ACC112 (cell line): ENCODE results near the gene GAS2L1.

Experiments used
- H2AFZ ChIP-seq: fragments of 200-600 bp; sonication (generic); one replicate; pipeline ENCODE4 v1.6.0; 2017; ENCODE audit warnings: antibody characterized with exemption, low read length; ENCODE audit not compliant: unreplicated experiment
- H3K27ac ChIP-seq: fragments of 200-600 bp; sonication (generic); 2 replicates; pipeline ENCODE4 v1.5.1; 2014; ENCODE audit warnings: low read depth, mild to moderate bottlenecking, antibody characterized with exemption, low read length, moderate library complexity
- H3K27me3 ChIP-seq: fragments of 200-600 bp; sonication (generic); 2 replicates; pipeline ENCODE4 v1.6.1; 2014; ENCODE audit warnings: mild to moderate bottlenecking, antibody characterized with exemption, low read length, moderate library complexity, mixed read lengths; ENCODE audit not compliant: insufficient read depth
- H3K36me3 ChIP-seq: fragments of 200-600 bp; sonication (generic); 2 replicates; pipeline ENCODE4 v1.6.1; 2016; ENCODE audit warnings: mild to moderate bottlenecking, antibody characterized with exemption, low read length, moderate library complexity, mixed read lengths; ENCODE audit not compliant: insufficient read depth
- H3K4me1 ChIP-seq: fragments of 200-600 bp; sonication (generic); one replicate; pipeline ENCODE4 v1.6.1; 2016; ENCODE audit warnings: low read length, mixed read lengths; ENCODE audit not compliant: insufficient read depth, unreplicated experiment, control insufficient read depth
- H3K4me3 ChIP-seq: fragments of 200-600 bp; sonication (generic); 2 replicates; pipeline ENCODE4 v1.5.1; 2014; ENCODE audit warnings: mild to moderate bottlenecking, low read depth, low read length
- H3K79me2 ChIP-seq: fragments of 200-600 bp; sonication (generic); one replicate; pipeline ENCODE4 v1.6.0; 2016; ENCODE audit warnings: low read length; ENCODE audit not compliant: control insufficient read depth, unreplicated experiment, insufficient read depth

The GAS2L1 gene

GRCh38 chr22:29300807-29301601 lies 5.4 kb upstream of the GAS2L1 start:
- Histone ChIP-seq H3K4me1 (no peaks in the 10 kb centered on the region), H3K79me2 (no peaks in the 10 kb centered on the region), H2AFZ (no peak overlapping the region), H3K27ac (no peak overlapping the region), H3K36me3 (peaks cover 7% of the 10 kb centered on the region; the same call in 1 of the 2 replicates), H3K4me3 (no peak overlapping the region), H3K27me3 (no peaks in the 10 kb centered on the region)

DNA sequence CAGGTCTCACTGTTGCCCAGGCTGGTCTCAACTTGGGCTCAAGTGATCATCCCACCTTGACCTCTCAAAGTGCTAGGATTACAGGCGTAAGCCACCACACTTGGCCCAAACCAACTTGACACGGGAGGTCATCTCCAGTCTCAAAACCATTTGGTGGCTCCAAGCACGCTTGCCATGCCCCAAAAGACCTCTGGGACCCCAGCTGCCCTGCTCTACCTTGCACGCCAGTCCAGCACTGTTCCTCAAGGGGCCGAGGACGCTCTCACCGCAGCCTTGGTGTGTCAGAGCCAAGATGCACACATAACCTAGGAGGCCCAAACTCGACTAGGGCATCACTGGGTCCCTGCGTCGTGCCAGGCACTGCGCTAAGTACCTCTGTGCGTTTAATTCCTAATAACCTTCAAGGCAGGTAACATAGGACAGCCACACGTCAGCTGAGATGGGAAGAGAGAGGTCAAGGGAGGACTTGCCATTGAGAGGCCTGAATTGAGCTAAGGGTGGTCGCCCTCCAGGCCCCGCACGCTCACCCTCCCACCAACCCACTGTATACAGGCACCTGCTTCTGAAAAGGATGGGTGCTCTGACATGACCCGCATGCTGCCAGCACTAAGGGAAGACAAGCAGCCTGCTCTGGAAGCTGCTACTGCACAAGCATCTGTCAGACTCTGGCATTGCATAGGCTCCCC lies 4.6 kb upstream of the GAS2L1 start:
- Histone ChIP-seq H3K27me3 (no peaks in the 10 kb centered on the region), H3K4me1 (no peaks in the 10 kb centered on the region), H2AFZ (no peak overlapping the region), H3K36me3 (0 out of 2 replicates have a peak, but pooled peaks cover 4% of the 10 kb centered on the region), H3K79me2 (no peaks in the 10 kb centered on the region), H3K27ac (no peak overlapping the region), H3K4me3 (no peak overlapping the region)

DNA sequence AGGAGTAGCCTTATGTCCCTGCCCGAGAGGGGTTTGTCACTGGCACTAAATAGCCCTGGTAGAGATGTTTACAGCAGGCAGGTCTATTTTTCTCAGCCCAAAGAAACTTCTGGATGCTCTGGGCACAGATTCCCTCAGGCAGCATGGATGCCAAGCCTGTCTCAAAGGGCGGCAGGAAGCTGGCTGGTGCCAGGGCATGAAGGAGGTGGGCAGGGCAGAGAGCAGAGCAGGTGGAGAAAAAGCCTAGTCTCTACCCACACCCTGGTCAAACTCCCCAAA lies 4.1 kb upstream of the GAS2L1 start:
- Histone ChIP-seq H3K4me3 (no peak overlapping the region), H3K36me3 (0 out of 2 replicates have a peak, but pooled peaks cover 4% of the 10 kb centered on the region), H3K27me3 (no peaks in the 10 kb centered on the region), H3K27ac (no peak overlapping the region), H2AFZ (no peak overlapping the region), H3K79me2 (no peaks in the 10 kb centered on the region), H3K4me1 (no peaks in the 10 kb centered on the region)

DNA sequence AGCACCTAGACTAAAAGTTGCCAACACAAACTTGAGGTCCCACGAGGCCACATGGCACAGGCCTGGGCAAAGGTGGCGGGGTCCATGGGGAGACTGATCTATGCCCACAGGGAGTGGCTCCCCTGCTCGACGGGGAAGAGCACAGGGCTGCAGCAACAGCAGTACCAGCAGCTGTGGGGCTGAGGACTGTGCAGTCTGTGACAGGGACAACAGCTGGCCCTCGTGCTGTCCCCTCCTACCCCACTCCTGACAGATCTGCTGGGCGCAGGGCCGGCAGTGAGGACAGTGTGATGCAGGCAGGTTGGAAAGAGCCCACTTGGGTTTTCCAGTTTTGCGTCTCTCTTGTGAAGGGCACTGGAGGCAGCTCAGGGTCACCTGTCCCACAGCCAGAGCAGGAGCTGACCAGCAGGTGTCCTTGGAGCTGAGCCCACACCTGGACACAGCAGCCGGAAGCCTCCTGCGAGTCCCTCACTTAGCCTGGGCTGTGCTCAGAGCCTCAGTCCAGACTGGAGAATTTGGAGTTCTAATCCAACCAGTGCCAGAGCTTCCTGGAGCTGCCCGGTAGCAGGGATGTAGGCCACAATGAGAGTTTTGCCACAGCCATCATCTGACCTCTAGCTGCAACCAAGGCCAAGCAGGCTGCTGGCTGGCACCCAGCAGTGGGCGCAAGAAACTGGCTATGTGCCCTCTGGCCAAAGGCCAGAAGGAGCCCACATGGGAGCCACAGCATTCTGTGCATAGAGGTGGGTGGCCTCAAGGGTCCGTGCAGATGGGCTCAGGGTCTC lies 3.6 kb upstream of the GAS2L1 start:
- Histone ChIP-seq H3K27me3 (no peaks in the 10 kb centered on the region), H3K4me1 (no peaks in the 10 kb centered on the region), H3K4me3 (no peak overlapping the region), H2AFZ (no peak overlapping the region), H3K27ac (no peak overlapping the region), H3K36me3 (0 out of 2 replicates have a peak, but pooled peaks cover 1% of the 10 kb centered on the region), H3K79me2 (no peaks in the 10 kb centered on the region)

GRCh38 chr22:29305836-29306174 lies 645 bp upstream of the GAS2L1 start:
- no peaks in the 10 kb centered on the region for H3K27me3 ChIP-seq
- H3K27ac ChIP-seq: no peak overlapping the region
- no peak overlapping the region for H2AFZ ChIP-seq
- H3K4me1 ChIP-seq: peaks cover 11% of the 10 kb centered on the region
- no peaks in the 10 kb centered on the region for H3K79me2 ChIP-seq
- H3K4me3 ChIP-seq: peak overlapping the region; percentile 79; the same call in 1 of the 2 replicates
- H3K36me3 ChIP-seq: no peaks in the 10 kb centered on the region

GRCh38 chr22:29306835-29307595 lies 565 bp downstream of the GAS2L1 start:
- Histone ChIP-seq H2AFZ (peak overlapping the region; percentile 82), H3K36me3 (no peaks in the 10 kb centered on the region), H3K4me3 (peak overlapping the region; percentile 79), H3K27ac (peak overlapping the region; percentile 46), H3K79me2 (no peaks in the 10 kb centered on the region), H3K4me1 (peaks cover 17% of the 10 kb centered on the region), H3K27me3 (no peaks in the 10 kb centered on the region)

- no peak overlapping the region for H3K27ac ChIP-seq
- peaks cover 17% of the 10 kb centered on the region for H3K4me1 ChIP-seq
- H3K27me3 ChIP-seq: no peaks in the 10 kb centered on the region
- H3K4me3 ChIP-seq: peak overlapping the region; percentile 79
- H3K79me2 ChIP-seq: no peaks in the 10 kb centered on the region
- no peaks in the 10 kb centered on the region for H3K36me3 ChIP-seq
- H2AFZ ChIP-seq: no peak overlapping the region
Measured at GRCh38 chr22:29307596-29308147, 1.2 kb downstream of the GAS2L1 start.

DNA sequence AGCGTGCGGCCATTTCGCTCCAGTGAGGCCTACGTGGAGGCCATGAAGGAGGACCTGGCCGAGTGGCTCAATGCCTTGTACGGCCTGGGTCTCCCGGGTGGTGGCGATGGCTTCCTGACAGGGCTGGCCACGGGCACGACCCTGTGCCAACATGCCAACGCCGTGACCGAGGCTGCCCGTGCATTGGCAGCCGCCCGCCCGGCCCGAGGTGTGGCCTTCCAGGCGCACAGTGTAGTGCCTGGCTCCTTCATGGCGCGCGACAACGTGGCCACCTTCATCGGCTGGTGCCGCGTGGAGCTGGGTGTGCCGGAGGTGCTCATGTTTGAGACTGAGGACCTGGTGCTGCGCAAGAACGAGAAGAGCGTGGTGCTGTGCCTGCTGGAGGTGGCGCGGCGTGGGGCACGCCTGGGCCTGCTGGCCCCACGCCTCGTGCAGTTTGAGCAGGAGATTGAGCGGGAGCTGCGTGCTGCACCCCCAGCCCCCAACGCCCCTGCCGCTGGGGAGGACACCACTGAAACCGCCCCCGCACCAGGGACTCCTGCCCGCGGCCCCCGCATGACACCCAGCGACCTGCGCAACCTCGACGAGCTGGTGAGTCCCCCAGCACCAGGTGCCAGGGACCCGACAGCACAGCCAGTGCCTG lies 1.8 kb downstream of the GAS2L1 start:
- H3K27ac ChIP-seq: no peak overlapping the region

DNA sequence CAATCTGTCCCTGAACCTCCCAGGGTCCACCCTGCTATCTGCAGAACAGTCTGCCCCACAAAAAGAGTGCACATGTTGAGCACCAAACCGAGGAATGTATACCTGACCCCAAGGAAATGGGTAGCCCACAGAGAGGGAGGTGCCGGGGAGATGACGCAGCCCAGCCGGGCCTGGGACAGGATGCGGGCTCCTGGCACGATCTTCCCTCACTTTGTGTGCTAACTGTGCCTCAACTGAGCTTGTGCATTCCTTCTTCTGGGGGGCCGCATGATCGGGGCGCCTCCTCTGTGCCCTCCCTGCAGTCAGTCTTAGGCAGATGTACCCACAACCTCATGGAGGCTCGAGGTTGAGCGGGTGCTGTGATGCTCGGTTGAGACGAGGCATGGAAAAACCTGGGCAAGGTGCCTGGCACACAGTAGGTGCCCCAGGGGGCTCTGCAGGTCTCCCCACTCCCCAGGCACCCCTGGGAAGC lies 2.4 kb downstream of the GAS2L1 start:
- Histone ChIP-seq H2AFZ (no peak overlapping the region), H3K79me2 (no peaks in the 10 kb centered on the region), H3K27ac (no peak overlapping the region), H3K4me3 (no peak overlapping the region), H3K4me1 (peaks cover 17% of the 10 kb centered on the region), H3K36me3 (no peaks in the 10 kb centered on the region), H3K27me3 (peaks cover 7% of the 10 kb centered on the region; the same call in 1 of the 2 replicates)

More for the DNA sequence above, 1.8 kb downstream of the GAS2L1 start:
- Histone ChIP-seq H2AFZ (no peak overlapping the region), H3K4me3 (peak overlapping the region; percentile 79; the same call in 1 of the 2 replicates), H3K4me1 (peaks cover 17% of the 10 kb centered on the region), H3K79me2 (no peaks in the 10 kb centered on the region), H3K36me3 (no peaks in the 10 kb centered on the region), H3K27me3 (peaks cover under 1% of the 10 kb centered on the region; the same call in 1 of the 2 replicates)
